GM19351 (cell line): Measurements from ENCODE around the gene NEDD4.
"Not testable (repeated sequence)": the region's sequence is repeated elsewhere in the genome, so short reads cannot be mapped to it uniquely, and the experiment has no call there.

ENCODE experiments used
- ATAC-seq: cut with Tn5 transposase; IDR thresholded peaks from one replicate; pipeline ENCODE4 v1.9.1; 2021; ENCODE audit warnings: mild to moderate bottlenecking, moderate library complexity; ENCODE audit not compliant: unreplicated experiment

Gene NEDD4

GRCh38 chr15:55993111-55993803, at the start of gene NEDD4:
TSS of gene NEDD4 (minus strand) at chr15:55993612. CDS start at chr15:55993555, 57 bp downstream.
- peak; percentile 85 for ATAC-seq

GRCh38 chr15:56042498-56042897, 49.1 kb upstream of the NEDD4 start:
- ATAC-seq: no peak

- no peak for ATAC-seq
Measured at GRCh38 chr15:56042031-56042430, 48.6 kb upstream of the NEDD4 start.

GRCh38 chr15:56040081-56041035, 46.9 kb upstream of the NEDD4 start:
- no peak for ATAC-seq

GRCh38 chr15:56038707-56039106, 45.3 kb upstream of the NEDD4 start:
- ATAC-seq: no peak

GRCh38 chr15:56038015-56038414, 44.6 kb upstream of the NEDD4 start:
- no peak for ATAC-seq

- ATAC-seq: no peak
Measured at GRCh38 chr15:56036546-56037067, 43.2 kb upstream of the NEDD4 start.

- no peak for ATAC-seq
Measured at GRCh38 chr15:56035166-56035565, 41.8 kb upstream of the NEDD4 start.

- ATAC-seq: no peak
Measured at GRCh38 chr15:56034514-56034913, 41.1 kb upstream of the NEDD4 start.

GRCh38 chr15:56032373-56032772, 39.0 kb upstream of the NEDD4 start:
- no peak for ATAC-seq

GRCh38 chr15:56031836-56032235, 38.4 kb upstream of the NEDD4 start:
- no peak for ATAC-seq

- no peak for ATAC-seq
Measured at GRCh38 chr15:56031402-56031801, 38.0 kb upstream of the NEDD4 start.

- no peak for ATAC-seq
Measured at GRCh38 chr15:56028430-56028829, 35.0 kb upstream of the NEDD4 start.

- ATAC-seq: not testable (repeated sequence)
Measured at GRCh38 chr15:56023160-56023559, 29.7 kb upstream of the NEDD4 start.

GRCh38 chr15:56019819-56020486, 26.5 kb upstream of the NEDD4 start:
- no peak for ATAC-seq

GRCh38 chr15:56019060-56019793, 25.8 kb upstream of the NEDD4 start:
- ATAC-seq: no peak

- ATAC-seq: no peak
Measured at GRCh38 chr15:56017920-56018319, 24.5 kb upstream of the NEDD4 start.

- no peak for ATAC-seq
Measured at GRCh38 chr15:56017511-56017910, 24.1 kb upstream of the NEDD4 start.

GRCh38 chr15:56016281-56016680, 22.9 kb upstream of the NEDD4 start:
- ATAC-seq: no peak

- ATAC-seq: no peak
Measured at GRCh38 chr15:56014677-56015076, 21.3 kb upstream of the NEDD4 start.
